T-cell (primary cell): ENCODE measurements around the gene PCDHA2. TPM values are rescaled to one million over a fixed set of nuclear protein-coding genes. Genes with fewer than 3 reads are reported as not detected.

Experiments
- ATAC-seq, 4 experiments: fragments of 200-7000 bp in 3 of 4; fragments of 150-1000 bp in 1 of 4; cut with Tn5 transposase; replicated peaks in 1 of 4; 1 replicate in 3 of 4; 2 replicates in 1 of 4; pipeline ENCODE4 v1.10.0; 2021; ENCODE audit warnings: moderate library complexity in 3 of 4, mild to moderate bottlenecking in 2 of 4, moderate number of reproducible peaks in 1 of 4
- CTCF ChIA-PET, 2 donors: fragments of 300-600 bp; sonication (Branson Sonifier 250); formaldehyde crosslinking; loops; one replicate each; lab custom pipeline; 2022; ENCODE audit warnings: antibody characterized with exemption in 2 of 2; lab: Charles Lee
- POLR2A ChIA-PET, 2 donors: fragments of 300-600 bp; sonication (Branson Sonifier 250); formaldehyde crosslinking; loops; one replicate each; lab custom pipeline; 2022; ENCODE audit warnings: antibody characterized with exemption in 2 of 2; lab: Charles Lee
- DNase-seq, 35 experiments: peaks; one replicate each; pipeline versions ENCODE4 v3.0.0 to v3.0.0-alpha.2; 2013 to 2023
- H3K27ac ChIP-seq: one replicate; pipeline ENCODE4 v1.5.1; 2013; ENCODE audit warnings: low read length
- H3K27me3 ChIP-seq, 2 experiments: replicated peaks in 1 of 2; 1 replicate in 1 of 2; 2 replicates in 1 of 2; pipeline versions ENCODE4 v1.6.1 to v1.7.0; 2013; ENCODE audit warnings: low read length in 1 of 2, mixed read lengths in 1 of 2; ENCODE audit not compliant: control insufficient read depth in 2 of 2, insufficient read depth in 2 of 2; ENCODE audit errors: extremely low read depth in 1 of 2
- H3K36me3 ChIP-seq, 2 donors: 1 replicate in 1 of 2; 2 replicates in 1 of 2; pipeline versions ENCODE4 v1.6.1 to v1.7.0; 2013; ENCODE audit warnings: low read length in 1 of 2; ENCODE audit not compliant: control insufficient read depth in 2 of 2, insufficient read depth in 1 of 2; ENCODE audit errors: extremely low read depth in 1 of 2
- H3K4me1 ChIP-seq, 2 experiments: 1 replicate in 1 of 2; 2 replicates in 1 of 2; pipeline versions ENCODE4 v1.6.1 to v1.7.0; 2013; ENCODE audit warnings: low read length in 2 of 2, mixed read lengths in 1 of 2; ENCODE audit not compliant: insufficient read depth in 2 of 2, control insufficient read depth in 1 of 2; ENCODE audit errors: extremely low read depth in 1 of 2
- H3K4me3 ChIP-seq, 2 donors: 1 replicate in 1 of 2; 2 replicates in 1 of 2; pipeline versions ENCODE4 v1.5.1 to v1.7.0; 2013; ENCODE audit warnings: mild to moderate bottlenecking in 2 of 2, low read length in 1 of 2, moderate library complexity in 1 of 2; ENCODE audit not compliant: control insufficient read depth in 1 of 2; ENCODE audit errors: extremely low read depth in 1 of 2
- H3K9me3 ChIP-seq: 2 replicates; pipeline ENCODE4 v1.7.0; 2013
- H3K27ac Mint-ChIP-seq, 2 donors: one replicate each; pipeline ENCODE4 v1.8.0; 2020 to 2021; ENCODE audit warnings: mild to moderate bottlenecking in 2 of 2, mixed read lengths in 2 of 2
- H3K27me3 Mint-ChIP-seq, 2 donors: one replicate each; pipeline ENCODE4 v1.8.0; 2021 to 2022; ENCODE audit warnings: mixed read lengths in 2 of 2
- H3K36me3 Mint-ChIP-seq: one replicate; pipeline ENCODE4 v1.8.0; 2021; ENCODE audit warnings: mixed read lengths
- H3K4me1 Mint-ChIP-seq, 3 donors: one replicate each; pipeline ENCODE4 v1.8.0; 2020 to 2022; ENCODE audit warnings: mixed read lengths in 3 of 3, mild to moderate bottlenecking in 1 of 3
- H3K4me3 Mint-ChIP-seq, 3 donors: one replicate each; pipeline ENCODE4 v1.8.0; 2020 to 2022; ENCODE audit warnings: mild to moderate bottlenecking in 3 of 3, mixed read lengths in 3 of 3, moderate library complexity in 3 of 3
- H3K9me3 Mint-ChIP-seq, 3 donors: one replicate each; pipeline ENCODE4 v1.8.0; 2020 to 2022; ENCODE audit warnings: mixed read lengths in 3 of 3
- WGBS: methylation state at CpG from one replicate; pipeline ENCODE4 v1.1.5; 2013; ENCODE audit warnings: missing lambda C conversion rate; ENCODE audit not compliant: insufficient coverage; 5-methylcytosine and 5-hydroxymethylcytosine counted together
- total RNA-seq, 35 experiments: library from RNA in 6 of 35; stranded (reverse) in 6 of 35; fragments of 120-200 nt in 1 of 35; gene quantifications; one replicate each; pipeline versions ENCODE4 v1.2.1 to v1.2.4 and lab custom pipeline; 2013 to 2026

Gene PCDHA2
- total RNA-seq, 5 donors from 2014 or later (not counting 1 experiment from before 2014, with no cell fraction given) = not detected

DNA sequence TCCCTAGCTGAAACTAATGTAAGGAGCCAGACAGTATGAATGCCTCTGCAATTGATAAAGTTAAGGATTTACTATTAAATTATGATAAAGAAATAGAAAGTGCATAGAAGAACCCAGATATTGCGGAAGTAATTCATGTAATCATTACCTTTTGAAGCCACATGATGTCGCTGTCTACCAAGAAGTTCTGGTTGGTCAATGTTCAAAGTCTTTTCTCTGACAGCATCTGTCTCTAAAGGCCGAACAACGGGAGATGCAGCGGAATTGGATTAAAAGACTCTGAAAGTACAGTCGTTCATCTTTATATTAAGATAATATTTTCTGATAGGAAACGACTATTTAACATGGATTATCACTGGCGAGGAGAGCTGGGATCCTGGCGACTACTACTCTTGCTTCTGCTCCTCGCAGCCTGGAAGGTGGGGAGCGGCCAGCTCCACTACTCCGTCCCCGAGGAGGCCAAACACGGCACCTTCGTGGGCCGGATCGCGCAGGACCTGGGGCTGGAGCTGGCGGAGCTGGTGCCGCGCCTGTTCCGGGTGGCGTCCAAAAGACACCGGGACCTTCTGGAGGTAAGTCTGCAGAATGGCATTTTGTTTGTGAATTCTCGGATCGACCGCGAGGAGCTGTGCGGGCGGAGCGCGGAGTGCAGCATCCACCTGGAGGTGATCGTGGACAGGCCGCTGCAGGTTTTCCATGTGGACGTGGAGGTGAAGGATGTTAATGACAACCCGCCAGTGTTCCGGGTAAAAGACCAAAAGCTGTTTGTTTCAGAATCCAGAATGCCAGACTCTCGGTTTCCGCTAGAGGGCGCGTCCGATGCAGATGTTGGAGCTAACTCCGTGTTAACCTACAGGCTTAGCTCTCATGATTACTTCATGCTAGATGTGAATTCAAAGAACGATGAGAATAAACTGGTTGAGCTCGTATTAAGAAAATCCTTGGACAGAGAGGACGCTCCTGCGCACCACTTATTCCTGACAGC is 46.6 kb downstream of the PCDHA2 start, which contains the start of gene PCDHA8:
Gene PCDHA8, plus strand, starts transcription at position 210 of the 985 bp plus-strand sequence. Its CDS starts 135 bp downstream, at position 345.
- CTCF ChIA-PET = no interaction called here
- Histone ChIP-seq H3K4me3 (no peak within 1 kb of the TSS), H3K27ac (no peak within 1 kb of the TSS), H3K36me3 (no peaks in the 10 kb centered on the region), H3K9me3 (no peaks in the 10 kb centered on the region), H3K27me3 (peaks cover 0 to 9% of the 10 kb centered on the region in 2 experiments), H3K4me1 (no peaks in the 10 kb centered on the region)
- Mint-ChIP-seq H3K4me1 (peaks cover 0 to 2% (median 0%) of the 10 kb centered on the region in 3 donors), H3K4me3 (no peak within 1 kb of the TSS), H3K27me3 (peaks cover 18 to 22% of the 10 kb centered on the region in 2 donors), H3K9me3 (peaks cover 7 to 23% (median 13%) of the 10 kb centered on the region in 3 donors), H3K27ac (no peak within 1 kb of the TSS), H3K36me3 (no peaks in the 10 kb centered on the region)
- DNase-seq = no peak
- WGBS = 42% methylated on average over 21 of the region's 47 CpGs
- POLR2A ChIA-PET = no interaction called here
- no peak for ATAC-seq

DNA sequence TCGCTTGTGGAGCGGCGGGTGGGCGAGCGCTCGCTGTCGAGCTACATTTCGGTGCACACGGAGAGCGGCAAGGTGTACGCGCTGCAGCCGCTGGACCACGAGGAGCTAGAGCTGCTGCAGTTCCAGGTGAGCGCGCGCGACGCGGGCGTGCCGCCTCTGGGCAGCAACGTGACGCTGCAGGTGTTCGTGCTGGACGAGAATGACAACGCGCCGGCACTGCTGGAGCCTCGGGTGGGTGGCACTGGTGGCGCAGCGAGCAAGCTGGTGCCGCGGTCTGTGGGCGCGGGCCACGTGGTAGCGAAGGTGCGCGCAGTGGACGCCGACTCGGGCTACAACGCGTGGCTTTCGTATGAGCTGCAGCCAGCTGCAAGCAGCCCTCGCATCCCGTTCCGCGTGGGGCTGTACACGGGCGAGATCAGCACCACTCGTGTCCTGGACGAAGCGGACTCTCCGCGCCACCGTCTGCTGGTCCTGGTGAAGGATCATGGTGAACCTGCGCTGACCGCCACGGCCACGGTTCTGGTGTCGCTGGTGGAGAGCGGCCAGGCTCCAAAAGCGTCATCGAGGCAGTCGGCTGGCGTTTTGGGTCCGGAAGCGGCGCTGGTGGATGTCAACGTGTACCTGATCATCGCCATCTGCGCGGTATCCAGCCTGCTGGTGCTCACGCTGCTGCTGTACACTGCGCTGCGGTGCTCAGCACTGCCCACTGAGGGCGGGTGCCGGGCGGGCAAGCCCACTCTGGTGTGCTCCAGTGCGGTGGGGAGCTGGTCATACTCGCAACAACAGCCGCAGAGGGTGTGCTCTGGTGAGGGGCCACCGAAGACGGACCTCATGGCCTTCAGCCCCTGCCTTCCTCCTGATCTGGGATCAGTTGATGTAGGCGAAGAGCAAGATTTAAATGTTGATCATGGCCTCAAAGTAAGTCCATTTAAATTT is 48.4 kb downstream of the PCDHA2 start:
- H3K9me3 ChIP-seq = no peaks in the 10 kb centered on the region
- no peak overlapping the region for H3K4me3 ChIP-seq
- Mint-ChIP-seq H3K27me3 (peaks cover 22 to 32% of the 10 kb centered on the region in 2 donors), H3K4me3 (no peak overlapping the region), H3K9me3 (peaks cover 11 to 17% (median 15%) of the 10 kb centered on the region in 3 donors), H3K36me3 (no peaks in the 10 kb centered on the region), H3K27ac (no peak overlapping the region), H3K4me1 (peaks cover 0 to 2% (median 0%) of the 10 kb centered on the region in 3 donors)
- 61% methylated on average over 75 of the region's 87 CpGs for WGBS
- no peaks in the 10 kb centered on the region for H3K4me1 ChIP-seq
- POLR2A ChIA-PET = no interaction called here
- no peaks in the 10 kb centered on the region for H3K36me3 ChIP-seq
- no peak overlapping the region for H3K27ac ChIP-seq
- CTCF ChIA-PET = no interaction called here
- H3K27me3 ChIP-seq = peaks cover 2 to 10% of the 10 kb centered on the region in 2 experiments
- DNase-seq (no peak), ATAC-seq (no peak)

Other genes starting within 250 kb of the PCDHA2 start
- gene EIF4EBP3, start 247.2 kb upstream of the PCDHA2 start, total RNA-seq = 10 to 100 TPM; 10.6 to 23.6 (median 20.4) TPM
- gene SRA1, start 237.4 kb upstream of the PCDHA2 start, total RNA-seq = 10 to 100 TPM; 26.8 to 30.5 (median 28.4) TPM
- 10 to 100 TPM; 53.9 to 70.5 (median 64.1) TPM for gene APBB3, start 230.3 kb upstream of the PCDHA2 start, total RNA-seq
- 10 to 100 TPM; 47.7 to 75.2 (median 72.4) TPM for gene SLC35A4, start 230.0 kb upstream of the PCDHA2 start, total RNA-seq
- 1 to 10 TPM in 4 of 5 donors, under 1 TPM in 1; 0.70 to 1.8 (median 1.3) TPM for gene CD14, start 161.7 kb upstream of the PCDHA2 start, total RNA-seq
- 10 to 100 TPM; 24.9 to 56.8 (median 52.2) TPM for gene TMCO6, start 155.4 kb upstream of the PCDHA2 start, total RNA-seq
- gene NDUFA2, start 147.2 kb upstream of the PCDHA2 start, total RNA-seq = 10 to 100 TPM; 36.6 to 48.8 (median 45.4) TPM
- 100 to 1,000 TPM; 139 to 166 (median 152) TPM for gene IK, start 147.0 kb upstream of the PCDHA2 start, total RNA-seq
- gene WDR55, start 129.9 kb upstream of the PCDHA2 start, total RNA-seq = 10 to 100 TPM; 36.6 to 50.9 (median 42.9) TPM
- 1 to 10 TPM; 3.0 to 6.4 (median 5.5) TPM for gene DND1, start 121.3 kb upstream of the PCDHA2 start, total RNA-seq
- 10 to 100 TPM; 55.8 to 71.1 (median 70.0) TPM for gene HARS1, start 103.5 kb upstream of the PCDHA2 start, total RNA-seq
- 10 to 100 TPM; 30.7 to 58.5 (median 52.7) TPM for gene HARS2, start 103.4 kb upstream of the PCDHA2 start, total RNA-seq
- gene ZMAT2, start 94.4 kb upstream of the PCDHA2 start, total RNA-seq = 10 to 100 TPM; 39.9 to 59.5 (median 58.0) TPM
- gene PCDHA1, start 8.7 kb upstream of the PCDHA2 start, total RNA-seq = not detected
- not detected for gene PCDHA3, start 6.2 kb downstream of the PCDHA2 start, total RNA-seq
- not detected for gene PCDHA4, start 12.2 kb downstream of the PCDHA2 start, total RNA-seq
- gene PCDHA5, start 26.8 kb downstream of the PCDHA2 start, total RNA-seq = not detected
- not detected for gene PCDHA6, start 33.1 kb downstream of the PCDHA2 start, total RNA-seq
- gene PCDHA7, start 39.4 kb downstream of the PCDHA2 start, total RNA-seq = not detected
- gene PCDHA8, start 46.3 kb downstream of the PCDHA2 start, total RNA-seq = not detected
- not detected for gene PCDHA9, start 53.5 kb downstream of the PCDHA2 start, total RNA-seq
- gene PCDHA10, start 61.0 kb downstream of the PCDHA2 start, total RNA-seq = under 1 TPM in 1 of 5 donors, not detected in 4; 0.07 TPM
- not detected for gene PCDHA11, start 74.1 kb downstream of the PCDHA2 start, total RNA-seq
- gene PCDHA12, start 80.5 kb downstream of the PCDHA2 start, total RNA-seq = not detected
- not detected for gene PCDHA13, start 87.3 kb downstream of the PCDHA2 start, total RNA-seq
- under 1 TPM in 1 of 5 donors, not detected in 4; 0.06 TPM for gene PCDHAC1, start 131.4 kb downstream of the PCDHA2 start, total RNA-seq
- under 1 TPM in 1 of 5 donors, not detected in 4; 0.03 TPM for gene PCDHAC2, start 171.6 kb downstream of the PCDHA2 start, total RNA-seq